Measurements from ENCODE around the gene CGB7. TPM values are rescaled to one million over a fixed set of nuclear protein-coding genes. Genes with fewer than 3 reads are reported as not detected.

The CGB7 gene
- total and polyA plus RNA-seq, 4 donors, result 0.11 to 0.57 (median 0.25) TPM

- no peak for DNase-seq
- H3K9me3 ChIP-seq (ENCODE audit: control insufficient read depth in 4 of 4, insufficient read depth in 3 of 4, low read length in 3 of 4), result no peaks in the 10 kb centered on the region
- H3K27me3 ChIP-seq (ENCODE audit: control insufficient read depth in 3 of 3, insufficient read depth in 3 of 3, low read length in 2 of 3), result peaks cover 0 to 14% (median 3%) of the 10 kb centered on the region in 3 donors
- WGBS, 2 donors, result 92 to 94% methylated on average over 18 of the region's 18 CpGs
- no peak for ATAC-seq (ENCODE audit: insufficient read depth, low FRiP score)
- H3K9ac ChIP-seq (ENCODE audit: insufficient read depth in 1 of 2, low read length in 2 of 2), result no peak overlapping the region
- no peak for TF ChIP-seq CTCF (IDR thresholded peaks at IDR 0.05; ENCODE audit: control extremely low read depth, extremely low read depth)
- H3K4me1 ChIP-seq (ENCODE audit: control insufficient read depth in 5 of 5, insufficient read depth in 5 of 5, low read length in 5 of 5), result peaks cover 0 to 19% (median 4%) of the 10 kb centered on the region in 5 donors
- peaks cover 8 to 53% (median 15%) of the 10 kb centered on the region in 4 donors for H3K36me3 ChIP-seq (ENCODE audit: control insufficient read depth in 4 of 4, insufficient read depth in 4 of 4, low read length in 4 of 4)
- no peak overlapping the region for H3K27ac ChIP-seq (ENCODE audit: low read depth in 1 of 2, low read length in 1 of 2)
- no peak overlapping the region for H3K4me3 ChIP-seq
Measured at GRCh38 chr19:49014870-49015255, 42.7 kb downstream of the CGB7 start.

- H3K4me1 ChIP-seq (ENCODE audit: control insufficient read depth in 5 of 5, insufficient read depth in 5 of 5, low read length in 5 of 5), result peaks cover 0 to 19% (median 4%) of the 10 kb centered on the region in 5 donors
- H3K36me3 ChIP-seq (ENCODE audit: control insufficient read depth in 4 of 4, insufficient read depth in 4 of 4, low read length in 4 of 4), result peaks cover 12 to 58% (median 18%) of the 10 kb centered on the region in 4 donors
- H3K27ac ChIP-seq (ENCODE audit: low read depth in 1 of 2, low read length in 1 of 2), result no peak overlapping the region
- no peaks in the 10 kb centered on the region for H3K9me3 ChIP-seq (ENCODE audit: control insufficient read depth in 4 of 4, insufficient read depth in 3 of 4, low read length in 3 of 4)
- no peak for TF ChIP-seq CTCF (IDR thresholded peaks at IDR 0.05; ENCODE audit: control extremely low read depth, extremely low read depth)
- WGBS, 2 donors, result 95% methylated on average over 32 of the region's 32 CpGs
- no peak for DNase-seq
- H3K9ac ChIP-seq (ENCODE audit: insufficient read depth in 1 of 2, low read length in 2 of 2), result no peak overlapping the region
- peaks cover 0 to 10% (median 3%) of the 10 kb centered on the region in 3 donors for H3K27me3 ChIP-seq (ENCODE audit: control insufficient read depth in 3 of 3, insufficient read depth in 3 of 3, low read length in 2 of 3)
- ATAC-seq (ENCODE audit: insufficient read depth, low FRiP score), result no peak
- H3K4me3 ChIP-seq, result no peak overlapping the region
Measured at GRCh38 chr19:49014123-49014869, 43.3 kb downstream of the CGB7 start.

- WGBS, 2 donors, result 81 to 90% methylated on average over 17 of the region's 17 CpGs
- H3K9ac ChIP-seq (ENCODE audit: insufficient read depth in 1 of 2, low read length in 2 of 2), result no peak overlapping the region
- no peaks in the 10 kb centered on the region for H3K9me3 ChIP-seq (ENCODE audit: control insufficient read depth in 4 of 4, insufficient read depth in 3 of 4, low read length in 3 of 4)
- H3K4me1 ChIP-seq (ENCODE audit: control insufficient read depth in 5 of 5, insufficient read depth in 5 of 5, low read length in 5 of 5), result no peaks in the 10 kb centered on the region
- H3K4me3 ChIP-seq, result no peak overlapping the region
- no peak for ATAC-seq (ENCODE audit: insufficient read depth, low FRiP score)
- no peaks in the 10 kb centered on the region for H3K27me3 ChIP-seq (ENCODE audit: control insufficient read depth in 3 of 3, insufficient read depth in 3 of 3, low read length in 2 of 3)
- H3K36me3 ChIP-seq (ENCODE audit: control insufficient read depth in 4 of 4, insufficient read depth in 4 of 4, low read length in 4 of 4), result peaks cover 12 to 71% (median 22%) of the 10 kb centered on the region in 4 donors
- DNase-seq, result no peak
- no peak for TF ChIP-seq CTCF (IDR thresholded peaks at IDR 0.05; ENCODE audit: control extremely low read depth, extremely low read depth)
- no peak overlapping the region for H3K27ac ChIP-seq (ENCODE audit: low read depth in 1 of 2, low read length in 1 of 2)
Measured at GRCh38 chr19:49011194-49011593, 46.4 kb downstream of the CGB7 start.

Measured in lung (tissue), 12 donors.